ENCODE data around the gene PTGER1. TPM values are rescaled to one million over a fixed set of nuclear protein-coding genes. Genes with fewer than 3 reads are reported as not detected.

The PTGER1 gene
- total and polyA plus RNA-seq, 2 of the 4 experiments (the other 2 are of a cell fraction): 0.54 to 0.60 TPM

DNA sequence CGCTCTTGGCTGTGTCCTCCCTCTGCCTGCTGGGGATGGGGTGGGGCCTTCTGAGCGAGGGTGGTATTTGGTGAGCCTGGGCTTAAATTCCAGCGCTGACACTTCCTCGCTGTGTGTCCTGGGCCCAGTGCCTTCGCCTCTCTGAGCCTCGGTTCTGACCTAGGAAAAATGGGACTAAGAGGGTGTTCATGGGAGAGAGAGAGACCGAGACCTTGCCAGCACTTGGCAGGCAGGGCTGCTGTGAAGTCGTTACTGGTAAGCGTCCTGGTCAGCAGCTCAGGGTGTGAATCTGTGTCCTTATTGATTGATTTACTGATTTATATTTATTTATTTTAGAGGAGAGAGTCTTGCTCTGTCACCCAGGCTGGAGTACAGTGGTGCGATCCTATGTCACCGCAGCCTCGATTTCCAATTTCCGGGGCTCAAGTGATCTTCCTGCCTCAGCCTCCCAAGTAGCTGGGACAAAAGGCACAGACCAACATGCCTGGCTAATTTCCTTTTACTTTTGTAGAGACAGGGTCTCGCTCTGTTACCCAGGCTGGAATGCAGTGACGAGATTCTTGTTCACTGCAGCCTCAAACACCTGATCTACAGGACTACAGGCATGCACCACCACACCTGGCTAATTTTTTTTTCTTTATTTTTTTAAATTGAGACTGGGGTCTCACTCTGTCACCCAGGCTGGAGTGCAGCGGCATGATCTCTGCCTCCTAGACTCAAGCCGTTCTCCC, 39.7 kb downstream of the PTGER1 start:
- no peak overlapping the region for H2BK15ac ChIP-seq (ENCODE audit: low read depth, low read length)
- TF ChIP-seq RCOR1 (IDR thresholded peaks at IDR 0.05; ENCODE audit: insufficient replicate concordance, low read length): peak; percentile 50
- TF ChIP-seq CHD1 (IDR thresholded peaks at IDR 0.05; ENCODE audit: low read depth, low read length): no peak
- peak overlapping the region; percentile 18 for H2BK5ac ChIP-seq (ENCODE audit: low read depth, low read length, poor library complexity, severe bottlenecking)
- H4K5ac ChIP-seq (ENCODE audit: low read depth, low read length): no peak overlapping the region
- no peak overlapping the region for H4K91ac ChIP-seq (ENCODE audit: insufficient read depth, low read depth, low read length)
- H3K9ac ChIP-seq (ENCODE audit: low read depth, low read length): no peak overlapping the region
- POLR2A ChIA-PET (ENCODE audit: unreplicated experiment): no interaction called here
- H3K4ac ChIP-seq (ENCODE audit: low read depth, low read length): no peak overlapping the region
- dilution Hi-C loops (cut with HindIII; ENCODE audit: low sequenced_read_pairs, unreplicated experiment): no loop called here
- H3K4me3 ChIP-seq (ENCODE audit: insufficient read depth, low read depth, low read length): no peak overlapping the region
- intact Hi-C loops (cut with micrococcal nuclease): no loop called here
- no peak overlapping the region for H3K4me2 ChIP-seq (ENCODE audit: low read depth, low read length)
- DNase-seq (no peak), ATAC-seq (ENCODE audit: low read depth) (no peak)
- H2AFZ ChIP-seq (replicated peaks; ENCODE audit: low read length, poor library complexity): peak overlapping the region; percentile 34
- peaks cover 23% of the 10 kb centered on the region for H4K20me1 ChIP-seq (ENCODE audit: insufficient read depth, low read length)
- peaks cover 28 to 71% of the 10 kb centered on the region in 2 experiments for H3K79me1 ChIP-seq (ENCODE audit: low read depth in 1 of 2, low read length in 2 of 2)
- no peaks in the 10 kb centered on the region for H3K27me3 ChIP-seq (ENCODE audit: control insufficient read depth, insufficient read depth, low read length)
- WGBS, 2 experiments (ENCODE audit: extremely low coverage in 2 of 2, insufficient read length in 1 of 2): 90% methylated on average over 6 of the region's 17 CpGs; no CpG with 5 or more reads in 1 of the 2 experiments
- peak overlapping the region; percentile 81 for H2AK9ac ChIP-seq (replicated peaks; ENCODE audit: low read depth, low read length, poor library complexity)
- no peak overlapping the region for H3K56ac ChIP-seq (ENCODE audit: extremely low read depth, insufficient read depth, low read length)
- no peak overlapping the region for H3K27ac ChIP-seq (ENCODE audit: insufficient read depth, low read length)
- in situ Hi-C loops (cut with MboI; ENCODE audit: low sequenced_read_pairs): no loop called here
- BruUV-seq (replicated peaks): no TSS peak
- H2BK120ac ChIP-seq (ENCODE audit: low read depth, low read length): no peak overlapping the region
- H4K8ac ChIP-seq (ENCODE audit: low read depth in 2 of 2, low read length in 2 of 2): peak overlapping the region in 1 of 2 experiments; percentile 30; a peak in 2 of 4 replicates
- H3K36me3 ChIP-seq (ENCODE audit: control insufficient read depth, insufficient read depth, low read length): 0 out of 2 replicates have a peak, but pooled peaks cover 6% of the 10 kb centered on the region
- H3K23ac ChIP-seq (ENCODE audit: low read depth, low read length): no peak overlapping the region
- H2BK20ac ChIP-seq (ENCODE audit: low read depth, low read length): no peak overlapping the region
- peaks cover 19% of the 10 kb centered on the region for H3K4me1 ChIP-seq (ENCODE audit: control insufficient read depth, insufficient read depth, low read length)
- peaks cover 21% of the 10 kb centered on the region for H3K9me1 ChIP-seq (ENCODE audit: insufficient read depth, low read length)
- H3K9me3 ChIP-seq (ENCODE audit: control insufficient read depth, insufficient read depth, low read length): no peaks in the 10 kb centered on the region
- peak overlapping the region; percentile 68; the same call in 1 of the 2 replicates for H2AK5ac ChIP-seq (ENCODE audit: low read depth, low read length)
- H3K14ac ChIP-seq (replicated peaks; ENCODE audit: low read depth, low read length): no peak overlapping the region
- CTCF ChIA-PET: interaction anchor here (1.0 kb wide), 1 partner anchor 40 kb away, joined by 3 read pairs; the partner anchor contains the start of gene PTGER1
- H3K18ac ChIP-seq (ENCODE audit: low read depth, low read length): no peak overlapping the region
